Middle frontal gyrus (tissue), 1 donor: ENCODE results near the gene DAO.

ENCODE experiments used
- DNase-seq: peaks from one replicate; pipeline ENCODE4 v3.0.0-alpha.2; 2015; ENCODE audit warnings: low spot score; ENCODE audit errors: extremely low spot score

DAO gene

DNA sequence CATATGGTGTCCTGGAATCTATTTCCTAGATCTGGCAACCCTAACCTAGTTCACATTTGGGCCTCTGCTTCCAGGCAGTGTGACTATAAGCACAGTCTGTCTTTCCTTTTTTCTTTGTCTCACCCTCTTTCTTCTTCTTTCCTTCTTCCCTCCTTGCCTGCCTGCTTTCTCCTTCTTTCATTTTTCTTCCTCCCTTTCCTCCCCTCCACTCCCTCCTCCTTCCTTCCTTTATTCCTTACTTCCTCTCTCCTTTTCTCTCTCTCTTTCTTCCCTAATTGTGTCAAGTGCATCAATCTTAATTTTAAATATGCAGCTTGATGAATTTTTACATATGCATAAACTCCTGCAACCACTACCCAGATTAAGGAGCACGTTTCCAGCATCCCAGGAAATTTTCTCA lies 4.6 kb upstream of the DAO start:
- no peak for DNase-seq

DNA sequence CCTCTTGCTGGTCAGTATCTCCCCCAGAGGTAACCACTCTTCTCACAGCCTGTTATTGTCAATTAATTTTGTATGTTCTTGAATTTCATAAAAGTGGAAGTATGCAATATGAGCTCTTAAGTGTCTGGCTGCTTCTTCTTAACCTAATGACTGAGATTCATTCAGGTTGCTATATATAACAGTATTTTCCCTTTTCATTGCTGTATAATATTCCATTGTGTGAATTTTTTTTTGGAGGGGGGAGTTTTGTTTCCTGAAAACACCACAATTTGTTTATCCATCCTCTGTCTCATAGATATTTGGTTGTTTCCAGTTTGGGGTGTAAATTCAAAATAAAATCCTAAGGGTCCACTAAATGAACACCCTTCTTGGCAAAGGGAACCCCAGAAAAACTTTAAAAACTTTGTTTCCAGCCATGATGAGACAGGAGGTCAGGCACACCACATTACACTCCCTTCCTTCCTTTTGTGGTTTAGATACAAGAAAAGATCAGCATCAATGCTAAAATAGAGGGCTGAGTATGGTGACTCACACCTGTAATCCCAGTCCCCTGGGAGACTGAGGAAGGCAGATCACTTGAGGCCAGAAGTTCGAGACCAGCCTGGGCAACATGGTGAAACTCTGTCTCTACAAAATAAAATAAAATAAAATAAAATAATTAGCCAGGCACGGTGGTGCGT lies 4.1 kb upstream of the DAO start:
- DNase-seq = no peak

DNA sequence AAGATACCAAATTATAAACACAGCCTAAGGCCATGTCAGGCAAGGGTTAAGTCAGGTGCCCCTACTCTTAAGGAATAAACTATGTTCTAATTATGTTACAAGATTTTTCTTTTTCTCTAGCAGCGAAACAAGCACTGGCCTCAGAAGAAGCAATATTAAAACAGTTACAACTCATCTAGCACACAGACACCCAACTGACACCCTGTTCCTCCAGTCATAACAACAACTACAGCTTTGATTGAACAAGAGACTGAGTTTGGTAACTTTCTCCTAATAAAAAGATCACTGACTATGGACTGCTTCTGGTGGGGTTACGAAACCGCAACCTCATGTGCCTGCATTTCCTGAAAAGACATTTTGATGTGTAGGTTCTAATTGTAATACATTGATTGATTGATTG lies 3.3 kb upstream of the DAO start:
- DNase-seq = no peak

DNA sequence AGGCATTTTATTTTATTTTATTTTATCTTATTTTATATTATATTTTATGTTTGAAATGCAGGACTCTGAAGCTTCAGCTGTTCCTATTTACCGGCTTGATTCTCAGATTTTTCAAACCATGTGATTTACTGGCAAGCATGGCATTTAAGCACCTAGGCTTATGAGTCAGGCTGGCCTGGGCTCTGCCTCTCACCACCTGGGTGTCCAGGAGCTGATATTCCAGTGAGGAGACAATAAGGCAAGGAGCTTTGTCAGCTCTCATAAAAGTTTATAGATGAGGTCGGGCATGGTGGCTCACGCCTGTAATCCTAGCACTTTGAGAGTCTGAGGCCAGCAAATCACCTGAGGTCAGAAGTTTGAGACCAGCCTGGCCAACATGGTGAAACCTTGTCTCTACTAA lies 2.1 kb downstream of the DAO start:
- DNase-seq = no peak

DNA sequence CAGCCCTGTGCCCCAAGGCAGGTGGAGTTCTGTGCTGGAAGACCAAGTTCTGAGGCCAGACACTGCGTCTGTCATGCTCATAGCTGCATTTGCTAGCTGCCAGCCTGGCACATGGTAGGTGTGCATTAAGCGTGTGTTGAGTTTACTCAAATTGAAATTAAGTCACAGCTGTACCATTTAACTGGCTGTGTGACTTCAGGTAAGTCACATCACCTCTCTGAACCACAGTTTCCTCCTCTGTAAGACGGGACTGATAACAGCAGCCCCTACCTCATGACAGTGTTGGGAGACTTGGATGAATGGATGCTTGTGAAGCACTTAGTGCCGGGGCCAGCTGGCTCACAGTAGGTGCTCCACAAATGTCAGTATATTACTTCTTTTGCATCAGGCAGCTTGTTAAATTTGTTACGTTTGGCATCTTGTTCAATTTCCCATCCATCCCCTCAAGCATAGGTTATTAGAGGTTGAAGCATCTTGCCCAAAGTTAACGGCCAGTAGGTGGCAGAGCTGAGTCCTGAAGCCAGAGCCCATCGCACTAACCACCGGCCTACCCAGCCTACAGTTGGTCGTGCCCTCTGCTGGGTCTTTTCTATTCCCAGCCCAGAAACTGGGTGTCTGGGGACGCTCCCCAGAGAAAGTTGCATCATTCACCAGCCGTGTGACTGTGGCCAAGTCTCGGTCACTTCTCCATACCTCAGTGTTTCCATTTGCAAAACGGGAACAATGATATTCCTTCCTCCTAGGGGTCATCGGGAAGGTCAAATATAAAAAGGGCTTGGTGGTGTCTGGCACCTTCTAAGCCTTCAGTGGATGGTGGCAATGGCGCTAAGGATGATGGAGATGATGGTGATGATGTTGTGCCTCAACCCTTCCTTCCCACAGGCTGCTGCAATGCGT lies 4.5 kb downstream of the DAO start:
- DNase-seq = no peak

DNA sequence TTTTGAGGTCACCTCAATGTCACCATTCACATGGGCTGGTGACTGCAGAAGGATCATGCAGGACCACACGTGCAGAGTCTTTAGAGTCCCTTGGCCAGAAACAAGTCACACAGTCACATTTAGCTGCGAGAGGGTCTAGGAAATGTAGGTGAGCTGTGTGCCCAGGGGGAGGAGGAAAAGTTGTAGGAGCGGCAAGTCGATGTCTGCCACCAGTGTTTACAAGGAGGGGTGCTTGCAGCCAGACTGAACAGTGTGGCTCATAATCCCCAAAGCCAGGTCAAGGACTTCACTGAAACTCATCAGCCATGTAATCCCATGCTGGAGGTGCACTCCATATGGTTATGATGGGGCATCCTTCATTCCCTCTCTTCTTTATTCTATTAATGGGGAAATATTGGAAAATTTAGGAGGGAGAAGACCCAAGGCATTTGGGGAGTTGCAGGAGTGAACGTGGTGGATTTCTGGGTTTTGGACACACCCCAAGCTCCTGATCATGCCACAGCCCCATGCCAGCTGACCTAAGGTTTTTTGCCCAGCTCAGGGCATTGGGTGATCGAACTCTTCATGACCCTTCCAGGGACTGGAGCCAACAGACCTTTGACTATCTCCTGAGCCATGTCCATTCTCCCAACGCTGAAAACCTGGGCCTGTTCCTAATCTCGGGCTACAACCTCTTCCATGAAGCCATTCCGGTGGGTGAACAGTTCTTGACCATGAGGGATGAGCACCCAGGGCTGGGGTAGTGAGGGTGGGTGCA lies 7.2 kb downstream of the DAO start:
- no peak for DNase-seq

DNA sequence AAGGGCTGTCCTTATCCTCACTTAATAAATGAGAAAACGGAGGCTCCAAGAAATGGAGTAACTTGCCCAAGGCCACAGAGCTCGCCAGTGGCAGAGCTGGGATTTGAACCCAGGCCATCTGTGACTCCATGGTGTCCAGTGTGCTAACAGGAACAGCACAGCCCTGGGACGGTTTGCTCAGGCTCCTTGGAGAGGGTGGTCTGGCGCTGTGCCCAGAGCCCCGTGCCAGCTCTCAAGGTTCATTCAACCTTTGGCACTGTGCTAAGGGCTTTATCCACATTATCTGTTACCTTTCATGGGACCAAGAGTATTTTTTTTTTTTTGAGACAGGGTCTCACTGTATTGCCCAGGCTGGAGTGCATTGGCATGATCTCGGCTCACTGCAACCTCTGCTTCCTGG lies 8.1 kb downstream of the DAO start:
- no peak for DNase-seq

DNA sequence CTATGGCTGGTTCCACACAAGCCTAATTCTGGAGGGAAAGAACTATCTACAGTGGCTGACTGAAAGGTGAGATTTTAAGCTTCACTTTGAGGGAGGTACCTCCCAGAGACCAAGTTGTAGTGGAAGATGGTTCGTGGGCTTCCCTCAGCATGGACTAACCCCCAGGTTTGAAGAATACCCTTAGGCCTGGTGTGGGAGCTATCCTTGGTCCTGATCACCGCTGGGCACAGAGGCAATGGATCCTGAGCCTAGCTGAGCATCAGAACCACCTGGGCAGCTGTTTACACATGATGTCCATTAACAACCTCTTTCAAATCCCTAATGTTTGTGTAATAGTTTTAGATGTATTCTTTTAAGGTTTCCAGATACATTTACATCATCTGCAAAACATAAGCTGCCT lies 10.3 kb downstream of the DAO start:
- no peak for DNase-seq

DNA sequence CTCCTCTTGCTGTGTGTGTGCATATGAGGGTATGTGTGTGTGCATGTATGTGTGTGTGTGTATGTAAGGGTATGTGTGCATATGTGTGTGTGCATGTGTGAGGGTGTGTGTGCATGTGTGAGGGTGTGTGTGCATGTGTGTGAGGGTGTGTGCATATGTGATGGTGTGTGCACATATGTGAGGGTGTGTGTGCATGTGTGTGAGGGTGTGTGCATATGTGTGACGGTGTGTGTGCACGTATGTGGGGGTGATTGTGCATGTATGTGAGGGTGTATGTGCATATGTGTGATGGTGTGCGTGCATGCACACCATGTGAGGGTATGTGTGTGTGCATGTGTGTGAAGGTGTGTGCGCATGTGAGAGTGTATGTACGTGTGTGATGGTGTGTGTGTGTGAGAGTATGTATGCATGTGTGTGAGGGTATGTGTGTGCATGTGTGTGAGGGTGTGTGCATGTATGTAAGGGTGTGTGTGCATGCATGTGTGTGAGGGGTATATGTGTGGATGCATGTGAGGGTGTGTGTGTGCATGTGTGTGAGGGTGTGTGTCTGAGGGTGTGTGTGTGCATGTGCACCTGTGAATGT lies 15.4 kb downstream of the DAO start:
- no peak for DNase-seq

DNA sequence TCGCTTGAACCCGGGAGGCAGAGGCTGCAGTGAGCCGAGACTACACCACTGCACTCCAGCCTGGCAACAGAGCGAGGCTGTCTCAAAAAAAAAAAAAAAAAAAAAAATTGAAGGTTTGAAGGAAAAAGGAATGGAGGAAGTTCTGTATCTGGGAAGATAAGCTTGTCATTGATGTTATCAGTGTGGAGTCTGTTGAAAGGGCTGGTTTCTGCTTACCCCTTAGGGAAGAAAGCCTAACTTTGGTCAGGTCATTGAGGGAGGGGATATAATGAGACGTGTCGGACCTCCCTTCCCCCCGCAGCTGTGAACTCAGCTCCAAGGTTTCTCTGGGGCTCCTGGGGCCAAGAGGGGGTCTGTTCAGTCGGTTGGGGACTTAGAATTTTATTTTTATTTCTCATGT lies 16.4 kb downstream of the DAO start:
- no peak for DNase-seq

DNA sequence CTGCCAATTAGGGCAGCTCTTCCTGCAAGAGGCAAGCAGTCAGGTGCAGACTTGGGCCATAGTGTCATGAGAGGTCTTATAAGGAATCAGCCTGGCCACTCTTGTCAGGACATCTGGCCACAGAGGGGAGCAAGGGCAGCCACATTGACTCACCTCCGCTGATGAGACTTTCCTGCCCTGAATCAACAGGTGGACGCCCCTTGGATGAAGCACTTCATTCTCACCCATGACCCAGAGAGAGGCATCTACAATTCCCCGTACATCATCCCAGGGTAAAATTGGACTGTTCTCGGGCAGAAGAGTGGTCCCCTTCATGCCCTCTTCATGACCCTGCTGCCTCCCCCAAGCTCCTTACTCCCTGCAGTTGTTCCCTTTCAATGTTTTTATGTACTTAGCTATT lies 16.9 kb downstream of the DAO start:
- no peak for DNase-seq

DNA sequence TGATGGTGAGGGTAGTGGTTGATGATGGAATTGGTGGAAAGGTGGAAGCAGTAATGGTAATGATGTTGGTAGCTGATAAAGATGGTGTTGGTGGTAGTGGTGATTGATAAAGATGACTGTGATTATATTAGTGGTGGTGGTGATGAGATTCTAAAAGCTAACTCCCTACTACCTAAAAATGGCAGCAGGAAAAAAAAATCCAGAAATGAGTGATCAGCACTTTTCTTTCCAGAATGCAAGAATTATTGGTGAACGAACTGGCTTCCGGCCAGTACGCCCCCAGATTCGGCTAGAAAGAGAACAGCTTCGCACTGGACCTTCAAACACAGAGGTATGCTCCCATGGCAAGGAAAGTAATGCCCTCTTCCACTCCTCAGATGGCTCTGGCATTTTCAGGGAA lies 19.3 kb downstream of the DAO start:
- no peak for DNase-seq

DNA sequence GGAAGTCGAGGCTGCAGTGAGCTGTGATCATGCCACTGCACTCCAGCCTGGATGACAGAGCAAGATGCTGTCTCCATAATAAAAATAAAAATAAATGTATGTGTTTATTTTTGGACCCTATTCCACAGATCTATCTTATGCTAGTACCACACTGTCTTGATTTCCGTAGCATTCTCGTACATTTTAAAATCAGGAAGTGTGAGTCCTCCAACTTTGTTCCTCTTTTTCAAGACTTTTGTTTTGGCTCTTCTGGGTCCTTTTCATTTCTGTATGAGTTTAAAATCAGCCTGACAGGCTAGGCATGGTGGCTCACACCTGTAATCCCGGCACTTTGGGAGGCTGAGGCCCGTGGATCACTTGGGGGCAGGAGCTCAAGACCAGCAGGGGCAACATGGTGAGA lies 25.8 kb downstream of the DAO start:
- DNase-seq = no peak

DNA sequence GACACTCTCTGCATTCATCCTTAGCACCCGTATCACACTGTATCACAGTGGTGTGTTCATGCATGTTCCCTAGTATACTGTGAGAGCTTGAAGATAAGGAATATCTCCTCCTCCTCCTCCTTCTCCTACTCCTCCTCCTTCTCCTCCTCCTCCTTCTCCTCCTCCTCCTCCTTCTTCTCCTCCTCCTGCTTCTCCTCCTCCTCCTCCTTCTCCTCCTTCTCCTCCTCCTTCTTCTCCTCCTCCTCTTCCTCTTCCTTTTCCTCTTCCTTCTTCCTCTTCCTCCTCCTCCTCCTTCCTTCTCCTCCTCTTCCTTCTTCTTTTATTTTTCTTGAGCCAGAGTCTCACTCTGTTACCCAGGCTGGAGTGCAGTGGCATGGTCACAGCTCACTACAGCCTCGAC lies 27.1 kb downstream of the DAO start:
- no peak for DNase-seq

DNA sequence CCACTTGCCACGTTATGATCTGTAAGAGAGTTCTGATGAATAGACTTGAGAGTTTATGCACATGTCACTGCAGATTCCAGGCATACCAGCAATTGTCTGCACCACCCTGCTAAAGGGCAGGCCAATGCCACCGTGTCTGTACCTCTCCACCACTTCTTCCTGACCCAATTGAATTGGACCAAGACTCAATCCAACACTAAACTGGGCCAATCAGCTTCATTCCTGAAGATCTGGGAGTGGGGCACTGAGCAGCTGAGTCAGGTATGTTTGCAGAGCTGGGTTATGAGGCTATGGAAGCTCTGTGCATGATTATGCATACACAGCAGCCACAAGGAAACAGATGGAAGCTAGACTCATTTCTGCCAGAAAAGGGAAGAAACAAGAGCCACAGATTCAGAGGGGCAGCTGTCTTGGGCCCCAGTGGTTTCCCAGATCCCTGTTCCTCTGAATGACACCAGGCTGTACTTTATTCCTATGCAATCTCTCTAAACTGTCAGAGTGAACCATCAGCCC lies 28.0 kb downstream of the DAO start:
- no peak for DNase-seq

DNA sequence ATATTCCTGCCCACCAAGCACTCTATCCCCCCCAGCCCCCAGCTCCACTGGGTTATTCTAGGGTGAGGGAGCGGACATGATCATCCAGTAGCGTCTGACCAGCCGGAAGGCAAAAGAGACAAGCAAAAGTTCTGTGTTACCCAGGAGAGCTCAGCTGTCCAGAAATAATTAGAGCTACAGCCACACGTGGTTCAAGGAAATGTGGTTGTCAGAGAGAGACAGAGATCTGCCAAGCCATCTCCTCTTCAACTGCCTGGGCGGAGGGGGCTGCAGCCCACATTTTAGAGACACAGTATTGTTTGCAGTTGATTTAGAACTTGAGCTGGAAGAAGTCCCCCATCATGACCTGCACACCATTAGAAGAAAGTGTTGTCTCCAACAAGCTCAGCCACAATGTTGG lies 30.4 kb downstream of the DAO start:
- no peak for DNase-seq

DNA sequence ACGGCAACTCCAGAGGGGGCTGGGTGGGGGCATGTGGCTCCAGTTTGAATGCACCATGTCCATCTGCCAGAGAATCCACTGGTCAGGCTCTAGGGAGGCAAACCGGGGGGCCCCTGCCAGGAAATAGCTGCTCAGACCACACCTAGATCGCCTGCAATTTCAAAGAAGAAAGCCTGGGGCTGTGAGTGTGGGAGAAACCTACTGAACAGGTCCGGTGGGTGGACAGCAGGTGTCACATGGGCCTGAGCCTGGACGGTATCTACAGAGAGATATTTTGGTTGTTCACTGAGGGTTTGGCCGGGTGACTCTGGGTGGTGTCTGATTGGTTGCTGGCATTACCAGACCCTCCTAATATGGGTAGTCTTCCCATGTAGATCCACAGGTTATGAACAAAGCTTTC lies 32.0 kb downstream of the DAO start:
- no peak for DNase-seq

DNA sequence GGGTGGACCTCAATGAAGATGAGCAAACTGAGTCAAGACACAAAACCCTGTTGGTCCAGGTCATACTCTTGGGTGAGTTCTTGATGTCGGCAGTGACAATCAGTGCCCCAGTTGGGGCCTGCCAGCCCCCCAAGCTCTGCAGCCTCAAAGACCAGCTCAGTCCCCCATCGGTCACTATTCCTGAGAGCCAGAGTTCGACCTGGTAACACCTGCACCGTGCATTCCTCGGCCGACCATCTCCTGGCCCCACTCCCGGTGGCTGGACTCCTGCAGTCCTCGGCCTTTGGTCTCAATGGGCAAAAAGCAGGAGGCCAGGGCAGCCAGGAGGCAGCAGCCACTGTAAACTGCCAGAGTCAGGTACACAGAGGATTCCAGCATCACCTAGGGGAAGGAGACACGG lies 32.5 kb downstream of the DAO start:
- DNase-seq = no peak

DNA sequence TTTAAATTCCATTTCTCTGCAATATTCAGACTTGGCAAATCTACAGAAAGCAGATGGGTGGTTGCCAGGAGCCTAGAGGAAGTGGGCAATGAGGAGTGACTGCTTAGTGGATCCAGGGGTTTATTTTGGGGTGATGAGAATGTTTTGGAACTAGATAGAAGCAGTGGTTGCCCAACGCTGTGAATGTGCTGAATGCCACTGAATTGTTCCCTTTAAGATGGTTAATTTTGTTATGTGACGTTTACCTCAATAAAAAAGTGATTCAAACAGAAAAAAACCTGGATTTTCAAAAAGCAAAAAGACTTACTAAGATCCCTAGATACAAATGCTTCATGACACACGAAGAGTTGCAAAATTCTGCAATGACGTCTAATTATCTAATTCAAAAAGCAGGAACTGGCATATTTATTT lies 34.2 kb downstream of the DAO start:
- peak; percentile 65 for DNase-seq

DNA sequence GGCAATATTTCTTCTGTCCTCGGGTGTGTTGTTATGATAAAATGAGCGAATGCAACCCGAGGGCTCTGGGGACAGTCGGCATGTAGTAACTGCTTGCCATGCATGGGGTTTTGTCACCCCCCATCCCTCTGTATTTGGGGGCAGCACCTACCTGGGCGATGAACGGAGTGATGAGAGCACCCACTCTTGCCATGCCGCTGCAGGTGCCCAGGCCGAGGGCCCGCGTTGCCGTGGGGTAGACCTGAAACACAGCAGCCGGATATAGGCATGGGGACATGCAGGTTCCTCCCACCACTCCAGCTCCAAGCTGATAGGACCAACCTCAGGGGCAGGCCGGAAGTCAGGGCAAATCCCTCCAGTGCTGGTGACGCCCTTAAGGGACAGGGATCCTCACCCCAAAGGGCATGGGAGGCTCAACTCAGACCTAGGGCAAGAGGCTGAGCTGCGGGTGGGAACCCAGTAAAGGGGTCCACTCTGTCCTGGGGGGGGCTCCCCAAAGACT lies 35.8 kb downstream of the DAO start:
- DNase-seq = no peak

DNA sequence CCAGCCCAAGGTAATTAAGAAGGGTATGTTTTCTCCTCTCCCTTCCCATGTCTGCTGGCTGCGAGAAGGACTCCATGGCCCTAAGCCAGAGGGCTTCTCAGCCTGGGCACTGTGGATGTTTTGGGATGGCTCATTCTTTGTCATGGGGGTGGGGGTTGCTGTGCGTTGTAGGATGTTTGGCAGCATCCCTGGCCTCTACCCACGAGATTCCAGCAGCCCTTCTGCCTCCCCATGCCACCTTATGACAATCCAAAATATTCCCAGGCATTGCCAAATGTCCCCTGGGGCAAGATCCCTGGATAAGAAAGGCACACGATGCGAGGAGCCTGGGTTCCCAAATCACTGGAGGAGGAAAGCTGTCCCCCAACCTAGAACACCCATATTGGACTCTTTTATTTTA lies 36.4 kb downstream of the DAO start:
- DNase-seq = no peak

DNA sequence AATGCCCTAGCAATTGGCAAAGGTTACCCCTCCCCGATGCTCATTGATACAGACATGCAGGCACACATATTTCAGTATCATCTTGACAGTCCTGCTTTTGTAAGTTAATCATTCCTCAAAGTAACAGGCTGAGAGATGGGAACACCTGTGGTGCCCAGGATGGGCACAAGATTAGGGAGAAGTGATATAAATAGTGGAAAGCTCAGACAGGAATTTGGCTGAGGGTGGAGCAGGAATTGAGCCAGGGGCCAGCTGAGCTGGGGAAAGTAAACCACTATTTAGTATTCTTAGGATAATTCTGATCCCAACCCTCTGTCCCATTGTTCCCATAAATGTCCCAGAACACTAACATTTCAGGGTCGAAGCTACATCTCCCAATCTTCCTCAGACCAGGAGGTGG lies 38.3 kb downstream of the DAO start:
- no peak for DNase-seq
